HG03460 (cell line): ENCODE data around the gene GALNT6.

Experiments
- ATAC-seq: cut with Tn5 transposase; IDR thresholded peaks from one replicate; pipeline ENCODE4 v1.9.1; 2021; ENCODE audit not compliant: unreplicated experiment

Gene GALNT6

GRCh38 chr12:51381226-51382079, 9.8 kb downstream of the GALNT6 start:
- no peak for ATAC-seq

GRCh38 chr12:51379571-51379970, 11.6 kb downstream of the GALNT6 start:
- no peak for ATAC-seq

DNA sequence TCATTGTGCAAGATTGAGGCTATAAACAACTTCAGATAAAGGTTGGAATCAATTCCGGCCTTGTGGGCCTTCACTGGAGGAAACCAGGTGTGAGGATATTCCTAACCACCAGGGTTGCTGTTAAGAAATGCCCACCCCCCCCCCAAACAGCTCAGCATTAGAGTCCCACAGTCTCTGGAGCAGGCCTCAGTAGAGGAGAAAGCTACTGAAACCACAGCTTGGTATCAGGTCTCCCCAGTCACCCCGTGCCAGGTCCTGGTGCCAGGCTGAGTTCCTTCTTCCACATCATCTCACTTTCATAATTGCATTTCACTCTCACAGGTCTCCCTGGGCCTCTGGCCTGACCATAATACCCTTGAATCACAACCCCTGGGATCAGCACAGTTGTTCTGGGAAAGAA, 12.5 kb downstream of the GALNT6 start:
- ATAC-seq, result no peak

DNA sequence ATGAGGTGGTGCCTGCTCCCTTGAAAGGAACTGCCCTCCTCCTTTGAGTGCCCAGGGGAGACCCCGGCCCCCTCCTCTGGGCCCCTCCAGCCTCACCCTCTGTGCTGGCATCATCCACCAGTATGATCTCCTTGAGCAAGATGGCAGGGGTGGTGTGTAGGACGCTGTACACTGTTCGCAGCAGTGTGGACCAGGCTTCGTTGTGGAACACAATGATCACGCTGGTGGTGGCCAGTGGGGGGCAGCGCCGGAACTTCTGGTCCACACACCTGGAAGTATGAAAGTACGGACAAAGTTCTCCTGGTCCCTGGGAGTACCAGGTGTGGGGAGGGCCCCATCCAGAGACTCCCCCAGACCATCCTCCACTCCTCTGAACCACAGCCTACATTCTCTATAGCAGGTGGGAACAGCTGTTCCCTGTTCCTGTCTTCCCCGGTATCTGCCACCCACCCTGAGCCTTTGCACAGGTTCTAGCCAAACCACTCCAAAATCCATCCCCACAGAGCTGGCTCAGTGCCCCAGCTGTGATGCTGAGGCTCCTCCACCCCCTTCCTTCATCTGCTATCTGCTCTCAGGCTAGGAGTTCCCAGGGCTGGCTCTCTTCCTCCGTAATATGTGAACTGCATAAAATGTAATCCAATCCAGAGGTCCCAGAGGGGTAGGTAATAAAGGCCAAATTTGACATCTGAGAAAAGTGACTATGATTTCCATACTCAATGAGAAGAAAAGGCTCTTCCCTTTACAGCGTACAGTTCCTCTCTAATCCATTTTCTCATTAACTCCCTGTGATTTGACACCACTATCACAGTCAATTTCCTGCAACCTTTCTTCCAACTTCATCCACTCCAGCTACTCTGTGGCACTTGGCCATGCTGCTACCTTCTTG, 13.9 kb downstream of the GALNT6 start:
- no peak for ATAC-seq

DNA sequence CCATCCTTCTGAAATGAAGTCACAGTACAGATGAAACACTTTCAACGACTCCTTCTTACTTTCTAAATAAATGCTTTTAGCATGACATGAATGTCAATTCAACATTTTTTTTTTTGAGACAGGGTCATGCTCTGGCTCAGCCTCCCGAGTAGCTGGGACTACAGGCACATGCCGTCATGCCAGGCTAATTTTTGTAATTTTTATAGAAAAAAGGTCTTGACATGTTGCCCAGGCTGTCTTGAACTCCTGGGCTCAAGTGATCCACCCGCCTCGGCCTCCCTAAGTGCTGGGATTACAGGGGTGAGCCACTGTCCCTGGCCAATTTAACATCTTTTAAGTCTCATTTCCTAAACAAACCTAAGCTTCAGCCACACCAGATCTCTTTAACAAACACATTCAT, 16.4 kb downstream of the GALNT6 start:
- ATAC-seq, result no peak

- ATAC-seq, result no peak
Observed at GRCh38 chr12:51374361-51374760, 16.8 kb downstream of the GALNT6 start.

- no peak for ATAC-seq
Observed at GRCh38 chr12:51373187-51373586, 18.0 kb downstream of the GALNT6 start.

DNA sequence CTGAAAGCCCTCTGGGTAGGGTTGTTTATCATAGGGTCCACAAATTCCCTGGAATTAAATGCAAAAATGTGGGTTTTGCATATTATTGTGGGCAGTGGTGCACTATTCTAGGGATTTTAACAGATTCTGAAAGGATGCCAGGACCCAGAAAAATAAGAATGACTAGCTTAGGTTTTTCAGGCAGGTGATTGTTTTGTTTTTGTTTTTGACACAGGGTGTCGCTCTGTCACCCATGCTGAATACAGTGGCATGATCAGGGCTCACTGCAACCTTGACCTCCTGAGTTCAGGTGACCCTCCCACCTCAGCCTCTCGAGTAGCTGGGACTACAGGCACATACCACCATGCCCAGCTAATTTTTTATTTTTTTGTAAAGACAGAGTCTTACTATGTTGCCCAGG, 19.2 kb downstream of the GALNT6 start:
- no peak for ATAC-seq

DNA sequence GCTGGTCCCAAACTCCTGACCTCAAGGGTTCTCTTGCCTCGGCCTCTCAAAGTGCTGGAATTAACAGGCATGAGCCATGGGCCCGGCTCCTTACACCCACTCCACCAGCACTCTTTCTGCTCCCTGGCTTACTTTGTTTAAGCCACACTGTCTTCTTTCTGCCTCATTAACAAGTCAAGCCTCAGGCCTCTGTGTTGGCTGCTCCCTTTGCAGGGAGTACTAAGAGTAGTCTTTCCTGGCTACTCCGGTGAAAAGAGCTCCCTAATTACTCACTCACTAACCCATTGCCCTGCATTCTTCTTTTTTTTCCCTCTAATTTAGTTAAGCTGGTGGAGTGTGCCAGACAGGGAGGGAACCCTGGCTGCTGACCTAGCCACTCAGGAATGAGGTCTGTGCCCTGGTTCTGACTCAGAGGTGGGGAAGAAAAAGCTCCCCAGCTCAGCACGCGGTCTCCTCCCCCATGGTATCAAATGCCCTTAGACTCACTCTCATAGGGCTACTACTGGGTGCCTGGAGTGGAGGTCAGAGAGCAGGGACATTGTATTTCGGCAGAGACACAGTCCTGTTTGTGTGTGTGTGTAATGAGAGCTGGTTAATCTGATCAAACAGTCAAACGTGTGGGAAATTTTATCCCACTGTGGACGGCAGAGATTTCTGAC, 19.8 kb downstream of the GALNT6 start:
- no peak for ATAC-seq

- ATAC-seq, result no peak
Observed at GRCh38 chr12:51370667-51371066, 20.5 kb downstream of the GALNT6 start.

DNA sequence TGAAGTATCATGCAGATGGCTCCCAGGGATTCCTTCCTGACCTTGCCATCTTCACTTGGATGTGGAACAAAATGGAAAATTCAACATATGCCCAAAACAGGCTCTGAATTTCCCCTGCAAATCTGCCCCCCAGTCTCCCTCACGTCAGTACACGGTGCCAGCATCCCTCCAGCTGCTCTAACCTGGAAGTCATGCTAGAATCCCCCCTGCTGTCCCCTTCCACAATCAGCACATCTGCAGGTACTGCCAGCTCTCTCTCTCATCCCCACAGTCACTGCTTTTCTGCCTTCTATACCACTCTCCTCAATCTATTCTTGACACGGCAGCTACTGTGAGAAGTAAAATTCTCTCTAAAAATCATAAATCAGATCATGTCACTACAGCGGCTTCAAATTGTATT, 21.6 kb downstream of the GALNT6 start:
- no peak for ATAC-seq

DNA sequence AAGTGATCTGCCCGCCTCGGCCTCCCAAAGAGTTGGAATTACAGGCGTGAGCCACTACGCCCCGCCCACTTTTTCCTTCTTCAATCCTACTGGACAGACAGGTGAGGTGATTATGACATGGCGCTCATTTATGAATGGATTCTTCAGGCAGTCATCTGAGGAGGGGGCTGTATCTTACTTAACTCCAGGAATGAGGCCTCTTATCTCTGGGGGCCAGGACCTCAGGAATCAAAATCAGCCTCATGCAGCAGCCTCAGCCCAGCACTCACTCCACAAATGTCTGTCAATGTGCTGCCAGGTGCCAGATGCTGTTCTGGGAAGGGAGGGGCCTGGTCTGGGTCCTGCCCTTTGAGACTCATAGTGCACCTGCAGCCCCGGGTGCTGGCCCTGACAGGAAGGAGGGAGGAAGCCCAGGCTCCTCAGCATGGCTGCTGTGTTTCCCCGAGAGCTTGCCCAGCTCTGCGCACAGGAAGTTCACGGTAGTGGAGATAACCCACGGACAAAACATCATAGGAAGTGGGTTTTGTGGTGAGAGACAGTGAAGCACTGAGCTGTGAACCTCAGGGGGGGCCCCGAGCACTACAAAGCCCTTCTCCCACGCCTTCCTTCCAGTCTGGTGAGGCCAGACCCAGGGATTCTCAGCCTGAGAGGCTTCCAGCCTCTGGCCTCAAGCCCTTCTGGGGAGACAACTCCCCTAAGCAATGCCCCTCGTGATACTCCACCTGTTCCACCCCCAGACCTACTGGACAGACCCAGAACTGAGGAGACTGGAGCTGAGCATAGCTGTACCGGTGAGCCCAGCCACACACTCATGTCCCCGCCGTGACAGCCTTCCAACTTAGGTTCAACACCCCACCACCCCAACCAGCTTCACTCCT, 22.3 kb downstream of the GALNT6 start:
- peak; percentile 97 for ATAC-seq

GRCh38 chr12:51365276-51365675, 25.9 kb downstream of the GALNT6 start:
- ATAC-seq, result no peak

GRCh38 chr12:51364001-51364400, 27.2 kb downstream of the GALNT6 start:
- no peak for ATAC-seq

DNA sequence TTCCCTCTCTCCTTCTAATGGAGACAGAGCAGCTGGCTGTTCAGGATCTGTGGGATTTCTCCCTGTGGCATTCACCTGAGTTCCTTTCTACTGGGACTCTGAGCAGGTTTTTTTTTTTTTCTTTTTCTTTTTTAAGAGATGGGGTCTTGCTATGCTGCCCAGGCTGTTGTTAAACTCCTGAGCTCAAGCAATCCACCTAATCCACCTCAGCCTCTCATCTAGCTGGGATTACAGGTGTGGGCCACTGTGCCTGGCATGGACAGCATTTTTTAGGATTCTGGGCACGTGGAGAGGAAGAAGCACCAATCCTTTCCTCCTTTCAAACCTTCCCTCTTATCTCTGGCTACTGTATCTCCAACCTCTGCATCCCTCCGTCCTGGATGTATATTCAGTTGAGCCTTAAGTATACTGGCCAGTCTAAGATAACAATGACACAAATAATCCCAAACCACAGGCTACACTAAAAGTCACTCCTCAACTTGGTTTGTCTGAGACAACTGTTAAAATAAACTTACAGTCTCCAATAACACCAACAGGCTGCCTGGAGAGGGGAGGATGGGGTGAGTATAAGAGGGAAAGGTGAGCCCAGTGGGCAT, 28.4 kb downstream of the GALNT6 start:
- no peak for ATAC-seq

DNA sequence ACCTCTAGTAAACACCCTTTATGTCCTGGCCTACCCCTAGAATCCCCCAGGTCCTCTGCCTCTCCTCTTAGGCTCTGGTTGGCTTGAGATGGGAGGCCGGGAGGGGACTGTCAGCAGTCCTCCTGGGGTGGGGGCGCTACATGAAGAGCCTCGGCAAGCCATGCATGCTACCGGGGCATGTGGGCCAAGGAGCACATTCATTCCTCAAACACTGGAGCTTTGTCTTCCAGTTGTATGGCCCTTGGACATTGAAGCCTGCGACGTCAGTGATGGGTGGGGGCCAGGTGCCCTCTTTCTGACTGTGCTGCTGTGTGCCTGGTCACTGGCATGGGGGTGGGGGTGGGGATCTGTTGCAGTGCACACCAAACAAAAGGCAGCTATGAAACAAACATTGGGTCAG, 28.9 kb downstream of the GALNT6 start:
- ATAC-seq, result no peak

GRCh38 chr12:51361161-51362016, 29.8 kb downstream of the GALNT6 start:
- ATAC-seq, result no peak

DNA sequence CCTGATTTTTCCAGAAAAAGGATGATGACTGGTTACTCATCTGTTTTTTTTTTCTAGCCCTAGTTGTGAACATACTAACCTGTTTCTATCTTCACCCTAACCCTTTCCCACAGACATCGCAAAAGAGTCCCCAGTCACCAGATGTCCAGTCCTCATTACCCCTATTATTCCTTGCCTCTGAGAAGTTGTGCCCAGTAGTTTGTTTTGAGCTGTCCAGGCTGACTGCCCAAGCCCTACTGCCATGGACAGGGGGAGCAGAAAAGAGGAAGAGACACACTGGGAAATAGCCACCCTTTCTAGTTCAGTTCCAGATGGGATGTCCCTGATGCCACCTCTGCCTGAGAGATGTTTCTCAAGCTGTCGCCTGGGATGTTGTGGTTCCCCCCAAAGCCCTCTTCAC, 30.9 kb downstream of the GALNT6 start:
- ATAC-seq, result no peak

DNA sequence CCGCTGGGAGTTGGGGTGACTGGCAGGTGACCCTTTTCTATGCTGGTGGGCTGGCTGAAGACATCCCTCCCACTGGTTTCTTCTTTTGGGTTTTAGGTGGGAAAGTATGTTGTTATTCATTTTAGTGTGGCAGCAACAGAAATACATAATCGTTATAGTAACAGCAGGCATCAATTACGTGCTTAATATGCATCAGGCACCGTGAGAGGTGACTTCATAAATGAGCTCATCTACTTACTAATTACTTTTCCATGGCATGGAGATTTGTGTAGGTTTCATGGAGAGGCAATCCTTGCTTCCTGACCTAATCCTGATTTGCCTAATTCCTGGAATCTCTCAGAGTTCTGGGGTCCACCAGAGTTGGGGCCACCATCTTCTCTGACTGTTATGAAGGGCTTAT, 31.4 kb downstream of the GALNT6 start:
- ATAC-seq, result no peak
